GM20431 (cell line): ENCODE results near the gene EFCAB7.
"Not testable (repeated sequence)": the region's sequence is repeated elsewhere in the genome, so short reads cannot be mapped to it uniquely, and the experiment has no call there.

Experiments used
- in situ Hi-C: fragments of 300-500 bp; cut with MseI, MboI; formaldehyde crosslinking; loops from one replicate; pipeline ENCODE4 v1.15.0; 2020; ENCODE audit warnings: low sequenced_read_pairs; ENCODE audit not compliant: unreplicated experiment

The EFCAB7 gene

GRCh38 chr1:63548303-63548702 lies 25.0 kb downstream of the EFCAB7 start:
- in situ Hi-C loops, result no loop called here

- in situ Hi-C loops, result no loop called here
Observed at GRCh38 chr1:63548877-63549276, 25.6 kb downstream of the EFCAB7 start.

GRCh38 chr1:63555480-63555879 lies 32.2 kb downstream of the EFCAB7 start:
- in situ Hi-C loops, result no loop called here

- in situ Hi-C loops, result no loop called here
Observed at GRCh38 chr1:63557365-63557987, 34.2 kb downstream of the EFCAB7 start.

- in situ Hi-C loops, result no loop called here
Observed at GRCh38 chr1:63559357-63559756, 36.0 kb downstream of the EFCAB7 start.

- in situ Hi-C loops, result no loop called here
Observed at GRCh38 chr1:63563745-63564144, 40.4 kb downstream of the EFCAB7 start.

- in situ Hi-C loops, result no loop called here
Observed at GRCh38 chr1:63569068-63569467, 45.7 kb downstream of the EFCAB7 start.

GRCh38 chr1:63569640-63570316 lies 46.5 kb downstream of the EFCAB7 start:
- in situ Hi-C loops, result no loop called here

- in situ Hi-C loops, result not testable (repeated sequence)
Observed at GRCh38 chr1:63572686-63573085, 49.4 kb downstream of the EFCAB7 start.

GRCh38 chr1:63574203-63574796 lies 51.0 kb downstream of the EFCAB7 start:
- in situ Hi-C loops, result not testable (repeated sequence)

- in situ Hi-C loops, result no loop called here
Observed at GRCh38 chr1:63575340-63575826, 52.1 kb downstream of the EFCAB7 start.

- in situ Hi-C loops, result not testable (repeated sequence)
Observed at GRCh38 chr1:63586326-63586725, 63.0 kb downstream of the EFCAB7 start.

- in situ Hi-C loops, result no loop called here
Observed at GRCh38 chr1:63590166-63590560, 66.8 kb downstream of the EFCAB7 start.

- in situ Hi-C loops, result no loop called here
Observed at GRCh38 chr1:63592536-63593302, 69.4 kb downstream of the EFCAB7 start.

GRCh38 chr1:63593303-63593885 lies 70.1 kb downstream of the EFCAB7 start, which contains the start of gene PGM1:
Gene PGM1 (plus strand): TSS chr1:63593411. CDS start chr1:63593489, 78 bp downstream.
- in situ Hi-C loops, result no loop called here

GRCh38 chr1:63593886-63594605 lies 70.7 kb downstream of the EFCAB7 start:
- in situ Hi-C loops, result no loop called here

GRCh38 chr1:63595435-63595834 lies 72.1 kb downstream of the EFCAB7 start:
- in situ Hi-C loops, result no loop called here

GRCh38 chr1:63599799-63600198 lies 76.5 kb downstream of the EFCAB7 start:
- in situ Hi-C loops, result loop anchor here (25.0 kb wide), 1 partner anchor 538 kb away; no protein-coding TSS in a partner anchor

GRCh38 chr1:63600248-63600647 lies 76.9 kb downstream of the EFCAB7 start:
- in situ Hi-C loops, result loop anchor here (25.0 kb wide), 1 partner anchor 537 kb away; no protein-coding TSS in a partner anchor
